ENCODE results near the gene TNNI2. TPM values are rescaled to one million over a fixed set of nuclear protein-coding genes. Genes with fewer than 3 reads are reported as not detected.

The TNNI2 gene
- total RNA-seq, 2 experiments from 2014 or later, result 2.5 to 14.3 TPM

- Histone ChIP-seq H3K27ac (ENCODE audit: low read depth, low read length, poor library complexity, severe bottlenecking) (no peak overlapping the region), H3K4me3 (ENCODE audit: low read depth, low read length, poor library complexity, severe bottlenecking) (no peak overlapping the region), H3K36me3 (ENCODE audit: insufficient read depth, low read length) (0 out of 2 replicates have a peak, but pooled peaks cover 8% of the 10 kb centered on the region), H3K4me1 (ENCODE audit: insufficient read depth, low read length, poor library complexity, severe bottlenecking) (no peaks in the 10 kb centered on the region), H3K9me2 (ENCODE audit: insufficient read depth, low read length) (no peaks in the 10 kb centered on the region), H3K79me2 (ENCODE audit: insufficient read depth, low read depth, low read length) (no peaks in the 10 kb centered on the region), H3K4me2 (ENCODE audit: low read length) (no peak overlapping the region), H4K20me1 (ENCODE audit: insufficient read depth, low read length) (no peaks in the 10 kb centered on the region; the same call in 1 of the 2 replicates), H3K9me3 (ENCODE audit: low read length) (no peaks in the 10 kb centered on the region), H2AFZ (ENCODE audit: low read length) (no peak overlapping the region)
- ChIA-PET POLR2A (no interaction called here), CTCF (ENCODE audit: unreplicated experiment) (no interaction called here)
- DNase-seq (ENCODE audit: low spot score), result no peak
- TF ChIP-seq, protein P1, sequence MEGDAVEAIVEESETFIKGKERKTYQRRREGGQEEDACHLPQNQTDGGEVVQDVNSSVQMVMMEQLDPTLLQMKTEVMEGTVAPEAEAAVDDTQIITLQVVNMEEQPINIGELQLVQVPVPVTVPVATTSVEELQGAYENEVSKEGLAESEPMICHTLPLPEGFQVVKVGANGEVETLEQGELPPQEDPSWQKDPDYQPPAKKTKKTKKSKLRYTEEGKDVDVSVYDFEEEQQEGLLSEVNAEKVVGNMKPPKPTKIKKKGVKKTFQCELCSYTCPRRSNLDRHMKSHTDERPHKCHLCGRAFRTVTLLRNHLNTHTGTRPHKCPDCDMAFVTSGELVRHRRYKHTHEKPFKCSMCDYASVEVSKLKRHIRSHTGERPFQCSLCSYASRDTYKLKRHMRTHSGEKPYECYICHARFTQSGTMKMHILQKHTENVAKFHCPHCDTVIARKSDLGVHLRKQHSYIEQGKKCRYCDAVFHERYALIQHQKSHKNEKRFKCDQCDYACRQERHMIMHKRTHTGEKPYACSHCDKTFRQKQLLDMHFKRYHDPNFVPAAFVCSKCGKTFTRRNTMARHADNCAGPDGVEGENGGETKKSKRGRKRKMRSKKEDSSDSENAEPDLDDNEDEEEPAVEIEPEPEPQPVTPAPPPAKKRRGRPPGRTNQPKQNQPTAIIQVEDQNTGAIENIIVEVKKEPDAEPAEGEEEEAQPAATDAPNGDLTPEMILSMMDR (conservative IDR thresholded peaks at IDR 0.05; ENCODE audit: low read length), result no peak
- no peak for TF ChIP-seq EZH2phosphoT487 (IDR thresholded peaks at IDR 0.05; ENCODE audit: borderline replicate concordance, low read depth, low read length)
- BruUV-seq (replicated peaks), result no TSS peak
- intact Hi-C loops (cut with micrococcal nuclease; ENCODE audit: unreplicated experiment), result no loop called here
These were observed 28.0 kb downstream of the TNNI2 start for GRCh38 chr11:1866776-1867175.

- TF ChIP-seq, protein P1 (conservative IDR thresholded peaks at IDR 0.05; ENCODE audit: low read length), result no peak
- Histone ChIP-seq H3K36me3 (ENCODE audit: insufficient read depth, low read length) (0 out of 2 replicates have a peak, but pooled peaks cover 8% of the 10 kb centered on the region), H3K4me3 (ENCODE audit: low read depth, low read length, poor library complexity, severe bottlenecking) (no peak overlapping the region), H3K27ac (ENCODE audit: low read depth, low read length, poor library complexity, severe bottlenecking) (no peak overlapping the region), H2AFZ (ENCODE audit: low read length) (no peak overlapping the region), H4K20me1 (ENCODE audit: insufficient read depth, low read length) (no peaks in the 10 kb centered on the region; the same call in 1 of the 2 replicates), H3K79me2 (ENCODE audit: insufficient read depth, low read depth, low read length) (no peaks in the 10 kb centered on the region), H3K9me3 (ENCODE audit: low read length) (no peaks in the 10 kb centered on the region), H3K4me1 (ENCODE audit: insufficient read depth, low read length, poor library complexity, severe bottlenecking) (no peaks in the 10 kb centered on the region), H3K9me2 (ENCODE audit: insufficient read depth, low read length) (no peaks in the 10 kb centered on the region), H3K4me2 (ENCODE audit: low read length) (no peak overlapping the region)
- CTCF ChIA-PET (ENCODE audit: unreplicated experiment), result no interaction called here
- no peak for DNase-seq (ENCODE audit: low spot score)
- POLR2A ChIA-PET, result no interaction called here
- BruUV-seq (replicated peaks), result no TSS peak
- intact Hi-C loops (cut with micrococcal nuclease; ENCODE audit: unreplicated experiment), result no loop called here
These were observed 28.6 kb downstream of the TNNI2 start for GRCh38 chr11:1867381-1867780.

- H3K9me2 ChIP-seq (ENCODE audit: insufficient read depth, low read length), result no peaks in the 10 kb centered on the region
- H3K27ac ChIP-seq (ENCODE audit: low read depth, low read length, poor library complexity, severe bottlenecking), result no peak overlapping the region
- no peak overlapping the region for H3K4me2 ChIP-seq (ENCODE audit: low read length)
- 0 out of 2 replicates have a peak, but pooled peaks cover 8% of the 10 kb centered on the region for H3K36me3 ChIP-seq (ENCODE audit: insufficient read depth, low read length)
- H2AFZ ChIP-seq (ENCODE audit: low read length), result no peak overlapping the region
- ChIA-PET CTCF (ENCODE audit: unreplicated experiment) (no interaction called here), POLR2A (no interaction called here)
- H3K79me2 ChIP-seq (ENCODE audit: insufficient read depth, low read depth, low read length), result no peaks in the 10 kb centered on the region
- no peaks in the 10 kb centered on the region for H3K4me1 ChIP-seq (ENCODE audit: insufficient read depth, low read length, poor library complexity, severe bottlenecking)
- TF ChIP-seq, protein P1 (conservative IDR thresholded peaks at IDR 0.05; ENCODE audit: low read length), result no peak
- no peak for TF ChIP-seq EZH2phosphoT487 (IDR thresholded peaks at IDR 0.05; ENCODE audit: borderline replicate concordance, low read depth, low read length)
- H4K20me1 ChIP-seq (ENCODE audit: insufficient read depth, low read length), result no peaks in the 10 kb centered on the region; the same call in 1 of the 2 replicates
- no peak overlapping the region for H3K4me3 ChIP-seq (ENCODE audit: low read depth, low read length, poor library complexity, severe bottlenecking)
- intact Hi-C loops (cut with micrococcal nuclease; ENCODE audit: unreplicated experiment), result no loop called here
- BruUV-seq (replicated peaks), result no TSS peak
- H3K9me3 ChIP-seq (ENCODE audit: low read length), result no peaks in the 10 kb centered on the region
- DNase-seq (ENCODE audit: low spot score), result no peak
These were observed 29.4 kb downstream of the TNNI2 start for GRCh38 chr11:1868056-1868635.

Measured in OCI-LY7 (cell line).